ENCODE measurements around the gene PHACTR3. TPM values are rescaled to one million over a fixed set of nuclear protein-coding genes. Genes with fewer than 3 reads are reported as not detected.
"Not testable (repeated sequence)": the region's sequence is repeated elsewhere in the genome, so short reads cannot be mapped to it uniquely, and the experiment has no call there.

PHACTR3 gene
- polyA plus RNA-seq, 1 donor: 5.0 TPM

GRCh38 chr20:59589086-59589684 lies 15.2 kb upstream of the PHACTR3 start:
- no peak for DNase-seq

GRCh38 chr20:59591061-59591460 lies 13.3 kb upstream of the PHACTR3 start:
- DNase-seq: no peak

GRCh38 chr20:59596690-59597089 lies 7.7 kb upstream of the PHACTR3 start:
- no peak for DNase-seq

GRCh38 chr20:59597240-59597639 lies 7.1 kb upstream of the PHACTR3 start:
- DNase-seq: no peak

DNA sequence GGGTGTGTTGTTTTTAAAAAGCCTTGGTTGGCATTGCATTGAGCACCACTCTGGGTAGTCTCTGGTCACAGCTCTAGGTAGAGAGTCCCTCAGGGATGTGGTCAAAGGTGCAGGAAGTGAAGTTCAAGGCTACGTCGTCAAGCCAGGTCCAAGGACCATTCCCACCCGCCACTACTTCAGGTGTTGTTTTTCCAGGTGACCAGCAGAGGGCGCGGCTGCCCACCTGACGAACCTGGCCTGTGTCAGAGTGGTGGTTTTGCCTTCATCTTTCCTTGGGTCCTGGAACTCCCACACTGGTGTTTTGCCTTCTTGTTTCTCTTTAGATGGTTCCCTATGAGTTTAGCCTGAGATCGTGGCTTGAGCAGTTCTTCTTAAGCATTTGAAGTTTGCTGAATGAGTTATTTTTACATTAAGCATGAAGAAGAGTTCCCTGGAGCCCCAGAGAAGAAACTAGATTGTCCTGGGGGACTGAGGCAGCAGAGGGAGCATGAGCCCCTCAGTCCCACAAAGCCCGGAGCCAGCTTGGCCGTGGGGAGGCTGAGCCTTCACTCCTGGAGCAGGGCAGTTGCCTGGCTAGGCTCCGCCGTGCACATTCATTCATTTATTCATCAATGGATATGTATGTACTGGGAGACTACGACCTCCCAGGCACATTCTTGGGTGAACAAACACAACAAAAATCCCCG lies 5.6 kb upstream of the PHACTR3 start:
- DNase-seq: peak; percentile 24

DNA sequence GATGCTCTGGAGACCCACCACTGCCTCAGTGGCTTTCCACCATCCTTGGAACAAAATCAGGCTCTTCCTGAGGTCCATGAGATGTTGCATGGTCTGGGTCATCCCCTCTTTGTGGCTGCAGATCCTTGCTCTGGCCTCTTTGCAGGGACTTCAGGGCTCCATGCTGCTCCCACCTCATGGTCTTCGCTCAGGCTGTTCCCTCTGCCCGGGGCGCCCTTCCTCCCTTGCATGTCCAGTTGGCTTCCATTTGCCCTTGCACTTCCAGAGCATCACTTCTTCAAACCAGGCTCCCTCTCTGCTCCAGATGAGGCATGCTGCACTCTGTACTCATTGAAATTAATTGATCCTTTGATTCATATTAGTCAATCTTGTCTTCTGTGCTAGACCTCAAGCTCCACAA lies 4.4 kb upstream of the PHACTR3 start:
- DNase-seq: no peak

DNA sequence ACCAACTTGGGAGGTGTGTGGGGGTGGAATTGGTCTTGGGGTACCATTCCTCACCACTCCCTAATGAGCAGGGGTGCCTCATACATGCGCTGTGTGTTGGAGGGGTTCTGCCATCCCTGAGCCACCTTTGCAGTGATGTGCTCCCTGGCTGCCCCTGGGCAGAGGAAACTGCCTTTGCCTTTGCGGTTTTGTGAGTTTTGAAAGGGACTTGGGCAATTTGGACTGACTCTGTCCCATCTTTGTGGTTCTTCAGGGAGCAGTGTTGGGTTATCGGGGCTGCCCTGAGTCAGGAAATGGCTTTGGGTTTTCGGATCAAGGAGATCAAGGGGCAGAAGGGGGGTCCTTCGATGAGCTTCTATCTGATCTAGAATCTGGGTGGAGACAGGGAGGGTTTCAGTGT lies 3.9 kb upstream of the PHACTR3 start:
- DNase-seq: no peak

- no peak for DNase-seq
Measured at GRCh38 chr20:59602546-59603080, 1.7 kb upstream of the PHACTR3 start.

GRCh38 chr20:59603176-59603575 lies 1.2 kb upstream of the PHACTR3 start:
- DNase-seq: no peak

GRCh38 chr20:59604741-59605600 lies 631 bp downstream of the PHACTR3 start:
- peak; percentile 19 for DNase-seq

DNA sequence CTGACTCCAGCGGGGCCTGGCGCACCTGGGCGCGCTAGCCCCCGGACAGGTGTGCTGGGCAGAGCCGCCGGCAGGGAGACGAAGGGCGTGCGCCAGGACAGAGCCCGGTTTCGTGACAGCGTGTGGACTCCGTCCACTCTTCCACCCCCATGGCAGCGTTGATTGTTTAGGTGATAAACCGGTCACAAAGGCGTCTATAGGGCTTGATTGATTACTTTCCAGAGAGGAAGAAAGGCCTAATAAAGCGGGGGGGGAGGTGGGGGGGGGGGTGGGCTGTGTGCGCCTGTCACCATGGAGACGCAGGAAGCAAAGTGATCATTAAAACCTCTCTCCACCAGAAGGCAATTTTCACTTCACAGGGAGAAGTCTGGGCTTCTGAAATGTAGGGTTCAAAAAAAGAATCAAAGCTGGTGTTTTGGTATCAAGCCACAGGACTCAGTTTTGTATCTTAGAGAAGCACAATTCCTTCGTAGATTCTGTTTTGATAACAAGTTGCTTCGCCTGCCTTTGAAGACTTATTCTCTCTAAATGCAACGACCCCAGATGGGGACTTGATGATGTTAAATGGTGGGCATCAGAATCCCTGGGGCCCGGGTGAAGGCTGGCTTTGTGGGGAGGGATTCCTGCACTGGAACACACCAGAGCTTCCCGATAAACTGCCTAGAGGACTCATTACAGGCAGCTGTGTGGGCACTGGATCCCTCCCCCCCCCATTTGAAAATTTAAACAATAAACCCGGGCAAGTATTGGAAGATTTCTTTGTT lies 1.4 kb downstream of the PHACTR3 start:
- no peak for DNase-seq

DNA sequence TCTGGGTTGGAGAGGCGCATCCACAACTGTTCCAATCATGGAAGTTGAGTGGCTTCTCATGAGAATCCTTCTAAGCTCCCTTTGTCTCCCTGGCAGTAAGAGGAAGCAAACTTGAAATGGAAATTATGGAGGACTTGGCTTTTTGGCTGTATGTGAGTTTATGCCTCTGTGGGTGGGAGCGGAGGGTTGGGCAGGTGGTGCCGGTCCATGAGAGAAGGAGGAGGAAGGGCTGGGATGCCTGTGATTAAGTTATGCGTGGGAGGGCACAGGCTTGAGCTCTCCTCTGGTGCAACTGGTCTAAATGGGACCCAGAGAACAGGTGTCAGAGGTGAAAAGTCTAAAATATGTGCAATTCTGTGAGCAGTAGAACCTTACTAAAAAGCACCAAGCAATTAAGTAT lies 2.2 kb downstream of the PHACTR3 start:
- no peak for DNase-seq

DNA sequence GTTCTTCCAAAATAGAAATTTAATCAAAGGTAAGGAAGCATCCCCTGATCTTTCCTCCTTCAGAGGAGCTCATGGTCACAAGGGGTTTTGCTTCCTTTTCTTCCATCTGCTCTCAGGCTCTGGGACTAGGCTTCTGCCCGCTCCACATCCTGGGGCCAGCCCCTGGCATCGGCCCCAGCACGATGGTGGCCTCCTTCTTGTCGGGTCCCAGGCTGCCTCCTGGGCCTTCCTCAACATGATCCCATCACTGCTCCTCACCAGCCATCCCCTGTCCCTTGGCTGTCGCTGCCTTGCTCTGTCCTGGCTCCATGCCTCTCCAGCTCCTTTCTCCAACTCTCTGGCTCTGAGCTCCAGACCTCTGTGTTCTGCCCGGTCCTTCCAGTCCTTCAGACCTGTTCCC lies 4.1 kb downstream of the PHACTR3 start:
- no peak for DNase-seq

GRCh38 chr20:59608871-59609270 lies 4.5 kb downstream of the PHACTR3 start:
- no peak for DNase-seq

DNA sequence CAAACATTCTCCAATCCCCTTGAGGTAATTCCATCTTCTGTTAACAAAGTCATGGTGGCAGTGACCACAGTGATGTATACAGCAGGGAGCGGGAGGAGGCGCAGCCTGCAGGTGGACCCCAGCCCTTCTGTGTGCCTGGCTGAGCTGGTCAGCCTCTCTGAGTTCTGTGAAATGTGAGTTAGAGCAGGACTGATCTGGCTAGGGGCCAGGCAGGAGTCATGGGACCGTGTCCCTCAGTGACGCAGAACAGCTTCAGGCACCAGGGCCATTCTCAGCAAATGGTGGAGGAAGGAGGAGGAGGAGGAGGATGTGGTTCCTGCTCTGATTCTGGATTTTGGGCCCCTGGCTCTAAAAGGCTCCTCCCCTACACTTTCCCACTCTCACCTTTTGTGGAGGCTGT lies 6.9 kb downstream of the PHACTR3 start:
- no peak for DNase-seq

DNA sequence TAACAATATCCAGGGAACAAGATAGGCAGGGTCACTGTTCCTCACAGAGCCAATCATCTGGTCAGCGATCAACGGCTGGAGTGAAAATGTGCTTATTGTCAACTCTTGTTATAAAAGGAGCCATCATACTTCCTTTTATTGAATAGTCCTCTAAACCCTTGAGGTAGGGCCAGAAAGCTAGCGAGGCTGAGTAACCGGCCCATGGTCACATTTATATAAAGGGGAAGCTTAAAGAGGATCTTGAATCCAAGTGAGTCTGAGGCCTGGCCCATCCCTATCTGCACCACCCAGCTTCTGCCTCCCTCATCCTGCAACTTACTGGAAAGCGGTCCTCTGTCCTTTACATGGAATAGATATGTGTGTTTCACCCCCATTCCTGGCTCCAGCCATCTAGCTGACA lies 9.5 kb downstream of the PHACTR3 start:
- no peak for DNase-seq

DNA sequence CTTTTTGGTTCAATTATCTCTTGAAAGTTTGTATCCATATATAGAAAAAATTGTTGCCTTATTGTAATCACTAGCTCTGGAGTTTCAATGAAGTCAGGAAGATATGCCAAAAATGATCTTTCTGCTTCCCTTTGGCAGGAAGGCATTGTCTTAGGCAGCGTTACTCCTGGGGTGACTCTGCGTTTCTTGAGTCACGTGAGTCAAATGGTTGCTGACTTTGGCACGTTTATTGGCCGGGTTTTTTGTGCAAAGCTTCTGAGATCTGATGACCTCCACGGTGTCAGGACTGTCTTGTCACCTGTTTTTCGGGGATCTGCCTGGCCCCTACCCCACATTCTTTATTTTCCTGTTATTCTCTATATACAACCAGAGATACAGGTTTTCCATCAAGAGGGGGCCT lies 10.4 kb downstream of the PHACTR3 start:
- DNase-seq: no peak

- DNase-seq: no peak
Measured at GRCh38 chr20:59616306-59616705, 12.0 kb downstream of the PHACTR3 start.

DNA sequence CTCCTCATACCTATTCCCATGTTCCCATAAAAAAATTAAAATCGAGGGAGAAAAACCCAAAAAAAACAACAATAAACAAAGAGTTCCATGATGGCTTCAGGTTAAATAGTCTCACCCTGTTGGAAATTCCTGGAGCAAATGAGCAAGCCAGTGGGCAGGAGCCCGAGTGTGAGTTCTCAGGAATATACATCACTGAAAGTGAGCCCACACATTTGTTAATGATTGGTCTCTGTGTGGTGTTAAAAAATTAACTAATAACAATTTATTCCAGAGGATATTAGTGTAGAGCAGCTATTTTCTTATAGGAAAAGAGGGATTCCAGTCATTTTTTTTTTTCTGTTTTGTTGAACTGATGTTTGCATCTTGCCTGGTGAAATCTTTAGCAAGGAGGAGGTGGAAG lies 12.9 kb downstream of the PHACTR3 start:
- DNase-seq: no peak

DNA sequence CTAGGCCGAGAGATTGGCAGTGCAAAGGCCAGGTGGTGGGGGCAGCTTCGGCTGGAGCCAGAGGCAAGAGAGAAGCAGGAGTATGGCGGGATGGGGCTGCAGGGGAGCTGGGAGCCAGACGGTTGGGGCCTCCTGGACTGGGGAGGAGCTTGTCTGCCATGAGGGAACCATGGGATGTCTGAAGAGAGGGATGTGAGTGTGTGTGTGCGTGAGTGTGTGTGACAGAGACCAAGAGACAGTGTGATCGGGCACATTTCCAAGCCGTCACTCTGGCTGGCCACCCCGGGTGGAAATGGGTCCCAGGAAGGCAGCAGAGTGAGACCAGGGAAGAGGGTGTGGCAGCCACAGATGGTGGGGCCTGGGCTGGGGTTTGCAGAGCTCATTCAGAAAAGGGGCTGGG lies 13.8 kb downstream of the PHACTR3 start:
- DNase-seq: no peak

DNA sequence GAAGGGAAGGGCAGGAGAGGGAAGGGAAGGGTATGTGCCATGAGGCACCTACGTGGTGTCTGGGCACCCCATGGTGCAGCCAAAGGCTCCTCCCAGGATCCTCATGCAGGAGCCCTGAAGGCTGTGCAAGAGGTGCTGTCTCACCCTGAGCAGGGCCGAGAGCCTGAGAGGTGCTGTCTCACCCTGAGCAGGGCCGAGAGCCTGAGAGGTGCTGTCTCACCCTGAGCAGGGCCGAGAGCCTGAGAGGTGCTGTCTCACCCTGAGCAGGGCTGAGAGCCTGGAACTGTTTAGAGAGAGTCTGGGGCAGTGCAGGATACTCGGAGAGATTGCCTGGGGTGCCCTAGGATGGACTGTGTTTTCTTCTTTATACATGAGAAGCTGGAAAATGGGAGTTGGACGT lies 14.2 kb downstream of the PHACTR3 start:
- not testable (repeated sequence) for DNase-seq

- no peak for DNase-seq
Measured at GRCh38 chr20:59620860-59621505, 16.6 kb downstream of the PHACTR3 start.
